SK-N-MC (cell line): ENCODE data around the gene RNF38.

ENCODE experiments used
- EZH2 ChIP-seq: fragments of 200-600 bp; sonication (generic); IDR thresholded peaks from one replicate; pipeline ENCODE4 v1.6.1; 2017; ENCODE audit warnings: antibody characterized with exemption
- POLR2AphosphoS5 ChIP-seq: IDR thresholded peaks from 2 replicates; pipeline ENCODE4 v1.6.1; 2012; ENCODE audit warnings: mild to moderate bottlenecking, low read depth, low read length, borderline replicate concordance

DNA sequence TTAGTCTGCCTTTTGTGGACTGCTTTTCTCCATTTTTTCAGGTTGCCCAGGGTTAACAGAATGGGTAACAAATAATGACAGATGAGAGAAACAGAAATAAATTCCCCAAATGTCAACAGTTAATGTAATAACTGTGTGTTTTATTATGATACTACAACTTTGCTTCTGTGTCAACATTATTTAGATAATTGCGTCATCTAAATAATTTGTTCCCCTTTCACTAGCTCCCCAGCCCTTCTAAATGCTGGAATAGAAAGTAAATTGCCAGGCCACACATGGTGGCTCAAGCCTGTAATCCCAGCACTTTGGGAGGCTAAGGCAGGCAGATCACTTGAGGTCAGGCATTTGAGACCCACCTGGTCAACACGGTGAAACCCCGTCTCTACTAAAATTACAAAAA, 53.5 kb downstream of the RNF38 start:
- TF ChIP-seq EZH2 (no peak), POLR2AphosphoS5 (no peak)
